Measurements from ENCODE around the gene AGL. TPM values are rescaled to one million over a fixed set of nuclear protein-coding genes. Genes with fewer than 3 reads are reported as not detected.

AGL gene
- total and polyA plus RNA-seq, 2 of the 13 experiments (the other 11 are each of a cell fraction or from before 2014, with no cell fraction given), result 4.3 to 13.1 TPM

DNA sequence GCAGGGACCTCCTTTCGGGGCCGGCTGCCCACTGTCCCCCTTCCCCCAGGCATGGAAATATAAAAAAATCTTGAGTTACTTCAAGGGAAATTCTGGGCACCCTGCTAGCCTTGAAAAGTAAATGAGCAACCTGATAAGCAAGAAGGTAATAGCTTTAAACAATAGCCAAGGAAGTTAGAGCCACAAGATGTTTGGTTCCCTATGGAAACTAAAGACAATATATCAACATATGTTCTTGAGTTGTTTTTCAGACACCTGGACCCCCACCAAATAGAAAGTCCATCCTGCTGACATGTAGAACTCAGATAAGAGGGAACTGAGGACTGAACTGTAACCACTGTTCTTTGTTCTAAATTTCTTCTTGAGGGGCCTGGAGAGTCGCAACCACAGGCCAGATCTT is 100.3 kb downstream of the AGL start:
- ChIA-PET CTCF (ENCODE audit: low intra/inter-chr PET ratio, low total read pairs) (no interaction called here), POLR2A (no interaction called here)
- ATAC-seq, result no peak
- Histone ChIP-seq H3K4me2 (ENCODE audit: low read depth, low read length) (no peak overlapping the region), H3K79me2 (ENCODE audit: insufficient read depth, low read length) (no peaks in the 10 kb centered on the region), H3K36me3 (replicated peaks in 1 of 2; ENCODE audit: control insufficient read depth in 1 of 2, insufficient read depth in 2 of 2, low read length in 2 of 2) (no peaks in the 10 kb centered on the region), H3K27ac (ENCODE audit: extremely low read length, insufficient read depth, low read length) (no peak overlapping the region), H3K4me3 (replicated peaks in 1 of 3; ENCODE audit: insufficient read depth in 1 of 3, low read depth in 2 of 3, low read length in 3 of 3) (no peak overlapping the region), H4K20me1 (ENCODE audit: insufficient read depth, low read length) (no peaks in the 10 kb centered on the region), H3K4me1 (ENCODE audit: insufficient read depth, low read length) (no peaks in the 10 kb centered on the region), H3K9ac (ENCODE audit: insufficient read depth, low read depth, low read length) (no peak overlapping the region), H2AFZ (ENCODE audit: low read length) (no peak overlapping the region), H3K9me3 (ENCODE audit: low read length) (no peaks in the 10 kb centered on the region), H3K27me3 (ENCODE audit: control insufficient read depth in 1 of 2, insufficient read depth in 2 of 2, low read length in 2 of 2) (no peaks in the 10 kb centered on the region)
- BruUV-seq (replicated peaks), result no TSS peak
- 85% methylated on average over 3 of the region's 3 CpGs for WGBS (ENCODE audit: low lambda C conversion rate)
- DNase-seq (ENCODE audit: low spot score), result no peak
- intact Hi-C loops (cut with micrococcal nuclease; ENCODE audit: unreplicated experiment) (no loop called here), in situ Hi-C loops (cut with HindIII; ENCODE audit: extremely low pct_ligation_motif_present, low pct_unique_long_range_greater_than_20kb) (no loop called here)
- FAIRE-seq, result no peak
- no peak for TF ChIP-seq ZNF670 (CRISPR knock-in tag; IDR thresholded peaks at IDR 0.05; ENCODE audit: borderline replicate concordance)
- TF ChIP-seq HNRNPK (IDR thresholded peaks at IDR 0.05; ENCODE audit: low read depth, low read length, poor library complexity, severe bottlenecking), result no peak
- no peak for TF ChIP-seq ZNF772 (CRISPR knock-in tag; IDR thresholded peaks at IDR 0.05)
- no peak for TF ChIP-seq ZNF317 (CRISPR knock-in tag; IDR thresholded peaks at IDR 0.05)
- TF ChIP-seq NAIF1 (CRISPR knock-in tag; IDR thresholded peaks at IDR 0.05; ENCODE audit: borderline replicate concordance), result no peak
- no peak for TF ChIP-seq KDM5A (IDR thresholded peaks at IDR 0.05; ENCODE audit: borderline replicate concordance, low read length)
- no peak for TF ChIP-seq ZNF883 (CRISPR knock-in tag; IDR thresholded peaks at IDR 0.05; ENCODE audit: not compliant biosample characterization)
- no peak for TF ChIP-seq FOXA3 (CRISPR knock-in tag; IDR thresholded peaks at IDR 0.05)
- TF ChIP-seq ZBTB7A (CRISPR knock-in tag; IDR thresholded peaks at IDR 0.05), result no peak
- TF ChIP-seq ZNF138 (CRISPR knock-in tag; IDR thresholded peaks at IDR 0.05; ENCODE audit: low read depth), result no peak
- no peak for TF ChIP-seq HNRNPH1 (optimal IDR thresholded peaks at IDR 0.05; ENCODE audit: low read depth, low read length)

DNA sequence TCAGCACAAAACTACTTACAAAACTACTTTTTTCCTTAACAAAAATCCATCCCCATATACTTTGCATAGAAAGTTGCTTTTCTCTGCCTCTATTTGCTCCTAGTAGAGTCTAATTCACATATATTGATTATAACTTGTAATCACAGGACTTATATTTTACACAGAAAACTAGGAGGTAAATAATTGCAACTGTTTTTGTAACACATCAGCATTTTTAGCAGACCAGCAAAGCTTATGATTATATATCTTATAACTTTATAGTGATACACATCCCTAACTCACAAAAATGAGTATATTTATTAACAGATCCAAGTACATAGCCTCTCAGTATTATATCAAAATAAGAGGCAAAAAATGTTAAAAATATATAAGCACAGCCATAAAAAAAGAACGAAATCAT is 102.4 kb downstream of the AGL start:
- no peak overlapping the region for H2AFZ ChIP-seq (ENCODE audit: low read length)
- no peaks in the 10 kb centered on the region for H3K36me3 ChIP-seq (replicated peaks in 1 of 2; ENCODE audit: control insufficient read depth in 1 of 2, insufficient read depth in 2 of 2, low read length in 2 of 2)
- in situ Hi-C loops (cut with HindIII; ENCODE audit: extremely low pct_ligation_motif_present, low pct_unique_long_range_greater_than_20kb) (no loop called here), intact Hi-C loops (cut with micrococcal nuclease; ENCODE audit: unreplicated experiment) (no loop called here)
- DNase-seq (ENCODE audit: low spot score), result no peak
- H3K79me2 ChIP-seq (ENCODE audit: insufficient read depth, low read length), result no peaks in the 10 kb centered on the region
- H3K9me3 ChIP-seq (ENCODE audit: low read length), result no peaks in the 10 kb centered on the region
- ATAC-seq, result no peak
- no peak overlapping the region for H3K27ac ChIP-seq (ENCODE audit: extremely low read length, insufficient read depth, low read length)
- FAIRE-seq, result no peak
- H3K4me3 ChIP-seq (replicated peaks in 1 of 3; ENCODE audit: insufficient read depth in 1 of 3, low read depth in 2 of 3, low read length in 3 of 3), result no peak overlapping the region
- no peaks in the 10 kb centered on the region for H3K27me3 ChIP-seq (ENCODE audit: control insufficient read depth in 1 of 2, insufficient read depth in 2 of 2, low read length in 2 of 2)
- no peak overlapping the region for H3K4me2 ChIP-seq (ENCODE audit: low read depth, low read length)
- 3% methylated on average over 1 of the region's 1 CpG for WGBS (ENCODE audit: low lambda C conversion rate)
- peaks cover 16% of the 10 kb centered on the region for H3K4me1 ChIP-seq (ENCODE audit: insufficient read depth, low read length)
- H3K9ac ChIP-seq (ENCODE audit: insufficient read depth, low read depth, low read length), result no peak overlapping the region
- POLR2A ChIA-PET, result no interaction called here
- CTCF ChIA-PET (ENCODE audit: low intra/inter-chr PET ratio, low total read pairs), result no interaction called here
- BruUV-seq (replicated peaks), result no TSS peak
- H4K20me1 ChIP-seq (ENCODE audit: insufficient read depth, low read length), result no peaks in the 10 kb centered on the region
- TF ChIP-seq, protein P1, sequence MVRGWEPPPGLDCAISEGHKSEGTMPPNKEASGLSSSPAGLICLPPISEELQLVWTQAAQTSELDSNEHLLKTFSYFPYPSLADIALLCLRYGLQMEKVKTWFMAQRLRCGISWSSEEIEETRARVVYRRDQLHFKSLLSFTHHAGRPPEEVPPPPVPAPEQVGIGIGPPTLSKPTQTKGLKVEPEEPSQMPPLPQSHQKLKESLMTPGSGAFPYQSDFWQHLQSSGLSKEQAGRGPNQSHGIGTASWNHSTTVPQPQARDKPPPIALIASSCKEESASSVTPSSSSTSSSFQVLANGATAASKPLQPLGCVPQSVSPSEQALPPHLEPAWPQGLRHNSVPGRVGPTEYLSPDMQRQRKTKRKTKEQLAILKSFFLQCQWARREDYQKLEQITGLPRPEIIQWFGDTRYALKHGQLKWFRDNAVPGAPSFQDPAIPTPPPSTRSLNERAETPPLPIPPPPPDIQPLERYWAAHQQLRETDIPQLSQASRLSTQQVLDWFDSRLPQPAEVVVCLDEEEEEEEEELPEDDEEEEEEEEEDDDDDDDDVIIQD (CRISPR knock-in tag; IDR thresholded peaks at IDR 0.05; ENCODE audit: low read depth), result no peak
- TF ChIP-seq, protein P2, sequence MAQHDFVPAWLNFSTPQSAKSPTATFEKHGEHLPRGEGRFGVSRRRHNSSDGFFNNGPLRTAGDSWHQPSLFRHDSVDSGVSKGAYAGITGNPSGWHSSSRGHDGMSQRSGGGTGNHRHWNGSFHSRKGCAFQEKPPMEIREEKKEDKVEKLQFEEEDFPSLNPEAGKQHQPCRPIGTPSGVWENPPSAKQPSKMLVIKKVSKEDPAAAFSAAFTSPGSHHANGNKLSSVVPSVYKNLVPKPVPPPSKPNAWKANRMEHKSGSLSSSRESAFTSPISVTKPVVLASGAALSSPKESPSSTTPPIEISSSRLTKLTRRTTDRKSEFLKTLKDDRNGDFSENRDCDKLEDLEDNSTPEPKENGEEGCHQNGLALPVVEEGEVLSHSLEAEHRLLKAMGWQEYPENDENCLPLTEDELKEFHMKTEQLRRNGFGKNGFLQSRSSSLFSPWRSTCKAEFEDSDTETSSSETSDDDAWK (CRISPR knock-in tag; IDR thresholded peaks at IDR 0.05), result no peak
- TF ChIP-seq ZNF605 (CRISPR knock-in tag; IDR thresholded peaks at IDR 0.05) (no peak), MAFK (conservative IDR thresholded peaks at IDR 0.05 in 1 of 2, IDR thresholded peaks at IDR 0.05 in 1 of 2; ENCODE audit: low read length in 2 of 2) (peak in 1 of 2 experiments; percentile 53; a peak in 2 of 4 replicates), NFKB2 (CRISPR knock-in tag; IDR thresholded peaks at IDR 0.05; ENCODE audit: borderline replicate concordance) (no peak), MAFF (IDR thresholded peaks at IDR 0.05; ENCODE audit: low read depth, low read length) (0 out of 2 replicates have a peak, but pooled peaks have one; percentile 16)
- TF ChIP-seq, protein P3, sequence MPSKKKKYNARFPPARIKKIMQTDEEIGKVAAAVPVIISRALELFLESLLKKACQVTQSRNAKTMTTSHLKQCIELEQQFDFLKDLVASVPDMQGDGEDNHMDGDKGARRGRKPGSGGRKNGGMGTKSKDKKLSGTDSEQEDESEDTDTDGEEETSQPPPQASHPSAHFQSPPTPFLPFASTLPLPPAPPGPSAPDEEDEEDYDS (CRISPR knock-in tag; IDR thresholded peaks at IDR 0.05), result no peak

Measured in HepG2 (cell line).